ENCODE results near the gene ALOX5AP. TPM values are rescaled to one million over a fixed set of nuclear protein-coding genes. Genes with fewer than 3 reads are reported as not detected.

The ALOX5AP gene
- total and polyA plus RNA-seq, 2 donors (not counting 1 experiment from before 2014, with no cell fraction given): 0.17 to 0.25 TPM

DNA sequence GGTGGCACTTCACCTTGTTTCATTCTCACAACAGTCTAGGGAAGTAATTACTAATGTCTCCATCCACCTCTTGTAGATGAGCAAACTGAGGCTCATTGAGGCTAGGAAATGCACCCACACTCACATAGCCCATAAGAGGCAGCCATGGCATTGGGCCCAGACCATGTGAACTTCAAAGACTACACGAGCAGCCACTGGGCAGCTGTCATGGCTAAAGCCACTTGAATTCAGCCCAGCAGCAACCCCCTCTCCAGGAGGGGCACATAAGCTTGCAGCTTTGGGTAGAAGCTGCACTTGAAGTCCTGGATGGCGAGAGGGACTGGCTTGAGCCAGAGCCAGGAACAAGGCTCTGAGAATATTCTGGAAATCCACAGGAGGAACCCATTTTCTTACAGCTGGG is 13.4 kb downstream of the ALOX5AP start:
- Histone ChIP-seq H3K9me3 (ENCODE audit: control insufficient read depth, insufficient read depth, low read depth, low read length) (no peaks in the 10 kb centered on the region), H2AFZ (ENCODE audit: low read length) (no peak overlapping the region), H3K79me2 (ENCODE audit: control insufficient read depth, insufficient read depth, low read length) (no peaks in the 10 kb centered on the region), H3K9ac (ENCODE audit: insufficient read depth, low read length) (no peak overlapping the region), H3K27me3 (ENCODE audit: control insufficient read depth, insufficient read depth, low read length) (peaks cover 4% of the 10 kb centered on the region), H3K36me3 (ENCODE audit: control insufficient read depth, insufficient read depth, low read length) (no peaks in the 10 kb centered on the region), H3K4me3 (replicated peaks in 1 of 4; ENCODE audit: control extremely low read depth in 1 of 4, insufficient read depth in 1 of 4, low read depth in 3 of 4, low read length in 4 of 4) (no peak overlapping the region), H3K4me1 (ENCODE audit: control insufficient read depth, extremely low read depth, insufficient read depth, low read length) (peaks cover 6% of the 10 kb centered on the region), H4K20me1 (ENCODE audit: control insufficient read depth, extremely low read depth, insufficient read depth, low read length) (no peaks in the 10 kb centered on the region), H3K4me2 (ENCODE audit: extremely low read depth, insufficient read depth, low read length) (no peak overlapping the region), H3K27ac (ENCODE audit: insufficient read depth, low read length) (no peak overlapping the region)
- TF ChIP-seq EZH2 (IDR thresholded peaks at IDR 0.05; ENCODE audit: low read length, missing control alignments): no peak
- TF ChIP-seq, protein P1, sequence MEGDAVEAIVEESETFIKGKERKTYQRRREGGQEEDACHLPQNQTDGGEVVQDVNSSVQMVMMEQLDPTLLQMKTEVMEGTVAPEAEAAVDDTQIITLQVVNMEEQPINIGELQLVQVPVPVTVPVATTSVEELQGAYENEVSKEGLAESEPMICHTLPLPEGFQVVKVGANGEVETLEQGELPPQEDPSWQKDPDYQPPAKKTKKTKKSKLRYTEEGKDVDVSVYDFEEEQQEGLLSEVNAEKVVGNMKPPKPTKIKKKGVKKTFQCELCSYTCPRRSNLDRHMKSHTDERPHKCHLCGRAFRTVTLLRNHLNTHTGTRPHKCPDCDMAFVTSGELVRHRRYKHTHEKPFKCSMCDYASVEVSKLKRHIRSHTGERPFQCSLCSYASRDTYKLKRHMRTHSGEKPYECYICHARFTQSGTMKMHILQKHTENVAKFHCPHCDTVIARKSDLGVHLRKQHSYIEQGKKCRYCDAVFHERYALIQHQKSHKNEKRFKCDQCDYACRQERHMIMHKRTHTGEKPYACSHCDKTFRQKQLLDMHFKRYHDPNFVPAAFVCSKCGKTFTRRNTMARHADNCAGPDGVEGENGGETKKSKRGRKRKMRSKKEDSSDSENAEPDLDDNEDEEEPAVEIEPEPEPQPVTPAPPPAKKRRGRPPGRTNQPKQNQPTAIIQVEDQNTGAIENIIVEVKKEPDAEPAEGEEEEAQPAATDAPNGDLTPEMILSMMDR (conservative IDR thresholded peaks at IDR 0.05 in 1 of 2, IDR thresholded peaks at IDR 0.05 in 1 of 2; ENCODE audit: low read depth in 1 of 2, low read length in 2 of 2): no peak
- no peak for DNase-seq (ENCODE audit: low read depth in 2 of 2)

DNA sequence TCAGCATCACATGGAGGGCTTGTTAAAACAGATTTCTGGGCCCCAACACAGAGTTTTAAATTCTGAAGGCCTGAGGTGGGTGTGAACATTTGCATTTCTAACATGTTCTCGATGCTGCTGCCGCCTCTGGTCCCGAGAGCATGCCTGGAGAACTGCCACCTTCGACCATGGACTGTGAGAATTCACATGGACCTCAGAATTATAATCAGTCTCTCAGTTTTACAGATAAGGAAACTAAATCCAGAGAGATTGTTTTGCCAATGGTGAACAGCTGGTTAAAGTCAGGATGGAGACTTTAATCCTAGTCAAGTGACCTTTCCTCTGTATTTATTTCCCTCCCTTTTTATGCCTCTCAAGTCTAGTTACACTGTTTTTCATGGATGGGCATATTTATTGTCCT is 14.7 kb downstream of the ALOX5AP start:
- Histone ChIP-seq H3K79me2 (ENCODE audit: control insufficient read depth, insufficient read depth, low read length) (no peaks in the 10 kb centered on the region), H3K4me1 (ENCODE audit: control insufficient read depth, extremely low read depth, insufficient read depth, low read length) (no peaks in the 10 kb centered on the region), H2AFZ (ENCODE audit: low read length) (no peak overlapping the region), H4K20me1 (ENCODE audit: control insufficient read depth, extremely low read depth, insufficient read depth, low read length) (no peaks in the 10 kb centered on the region), H3K36me3 (ENCODE audit: control insufficient read depth, insufficient read depth, low read length) (no peaks in the 10 kb centered on the region), H3K9ac (ENCODE audit: insufficient read depth, low read length) (no peak overlapping the region), H3K27ac (ENCODE audit: insufficient read depth, low read length) (no peak overlapping the region), H3K4me2 (ENCODE audit: extremely low read depth, insufficient read depth, low read length) (no peak overlapping the region), H3K9me3 (ENCODE audit: control insufficient read depth, insufficient read depth, low read depth, low read length) (no peaks in the 10 kb centered on the region), H3K27me3 (ENCODE audit: control insufficient read depth, insufficient read depth, low read length) (peaks cover 4% of the 10 kb centered on the region), H3K4me3 (replicated peaks in 1 of 4; ENCODE audit: control extremely low read depth in 1 of 4, insufficient read depth in 1 of 4, low read depth in 3 of 4, low read length in 4 of 4) (no peak overlapping the region)
- TF ChIP-seq, protein P1 (conservative IDR thresholded peaks at IDR 0.05 in 1 of 2, IDR thresholded peaks at IDR 0.05 in 1 of 2; ENCODE audit: low read depth in 1 of 2, low read length in 2 of 2): no peak
- no peak for TF ChIP-seq EZH2 (IDR thresholded peaks at IDR 0.05; ENCODE audit: low read length, missing control alignments)
- no peak for DNase-seq (ENCODE audit: low read depth in 2 of 2)

DNA sequence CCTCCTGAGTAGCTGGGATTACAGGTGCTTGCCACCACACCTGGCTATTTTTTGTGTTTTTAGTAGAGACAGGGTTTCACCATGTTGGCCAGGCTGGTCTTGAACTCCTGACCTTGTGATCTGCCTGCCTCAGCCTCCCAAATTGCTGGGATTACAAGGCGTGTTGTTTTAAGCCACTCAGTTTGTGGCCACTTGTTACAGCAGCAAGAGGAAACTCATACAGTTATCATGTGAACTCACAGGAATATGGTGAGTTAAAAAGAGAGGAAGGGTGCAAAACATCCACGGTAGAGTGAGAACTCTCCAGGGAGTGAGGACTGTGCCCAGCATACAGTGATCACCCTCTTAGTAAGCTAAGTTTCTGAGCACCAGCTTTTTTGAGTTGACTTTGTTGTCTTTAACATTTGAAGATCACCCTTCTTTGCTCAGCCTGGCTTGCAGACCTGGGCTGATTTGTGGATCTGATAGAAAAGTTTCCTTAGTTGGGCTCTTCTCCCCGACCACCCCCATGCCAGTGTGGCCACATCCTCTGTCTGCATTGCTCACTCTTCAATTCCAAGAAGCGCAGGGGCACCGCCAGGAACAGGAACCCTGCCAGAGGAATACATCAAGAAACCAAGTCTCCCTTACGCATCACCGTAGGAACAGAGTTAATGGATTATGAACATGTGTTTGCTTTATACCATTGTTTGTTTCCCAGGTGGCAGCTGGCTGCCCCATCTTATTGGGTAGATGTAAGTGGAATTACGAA is 16.0 kb downstream of the ALOX5AP start:
- Histone ChIP-seq H3K36me3 (ENCODE audit: control insufficient read depth, insufficient read depth, low read length) (no peaks in the 10 kb centered on the region), H3K9ac (ENCODE audit: insufficient read depth, low read length) (no peak overlapping the region), H3K79me2 (ENCODE audit: control insufficient read depth, insufficient read depth, low read length) (no peaks in the 10 kb centered on the region), H3K27ac (ENCODE audit: insufficient read depth, low read length) (no peak overlapping the region), H3K4me3 (replicated peaks in 1 of 4; ENCODE audit: control extremely low read depth in 1 of 4, insufficient read depth in 1 of 4, low read depth in 3 of 4, low read length in 4 of 4) (no peak overlapping the region), H3K27me3 (ENCODE audit: control insufficient read depth, insufficient read depth, low read length) (peaks cover 10% of the 10 kb centered on the region), H3K4me1 (ENCODE audit: control insufficient read depth, extremely low read depth, insufficient read depth, low read length) (no peaks in the 10 kb centered on the region), H3K4me2 (ENCODE audit: extremely low read depth, insufficient read depth, low read length) (no peak overlapping the region), H4K20me1 (ENCODE audit: control insufficient read depth, extremely low read depth, insufficient read depth, low read length) (no peaks in the 10 kb centered on the region), H3K9me3 (ENCODE audit: control insufficient read depth, insufficient read depth, low read depth, low read length) (no peaks in the 10 kb centered on the region), H2AFZ (ENCODE audit: low read length) (no peak overlapping the region)
- DNase-seq (ENCODE audit: low read depth in 2 of 2): no peak
- TF ChIP-seq, protein P1 (conservative IDR thresholded peaks at IDR 0.05 in 1 of 2, IDR thresholded peaks at IDR 0.05 in 1 of 2; ENCODE audit: low read depth in 1 of 2, low read length in 2 of 2): no peak
- no peak for TF ChIP-seq EZH2 (IDR thresholded peaks at IDR 0.05; ENCODE audit: low read length, missing control alignments)

All from fibroblast of lung (primary cell).